ENCODE data around the gene POC1A. TPM values are rescaled to one million over a fixed set of nuclear protein-coding genes. Genes with fewer than 3 reads are reported as not detected.
"Not testable (repeated sequence)": the region's sequence is repeated elsewhere in the genome, so short reads cannot be mapped to it uniquely, and the experiment has no call there.

Gene POC1A
- total RNA-seq, 1 donor from 2014 or later, result 16.8 TPM

- intact Hi-C loops (cut with micrococcal nuclease), result loop anchor here (5.0 to 10.0 kb wide), 3 partner anchors 170 to 1700 kb away; partner anchors contain the start of genes CYB561D2, NPRL2, TEX264 and TLR9
Observed at GRCh38 chr3:52054661-52055511, 99.3 kb downstream of the POC1A start.

- intact Hi-C loops (cut with micrococcal nuclease), result loop anchor here (1.0 to 10.0 kb wide), 4 partner anchors 33 to 1699 kb away; partner anchors contain the start of genes CYB561D2, NPRL2, TLR9 and TMEM115
Observed at GRCh38 chr3:52053307-52054304, 100.6 kb downstream of the POC1A start.

- intact Hi-C loops (cut with micrococcal nuclease), result loop anchor here (1.0 to 10.0 kb wide), 4 partner anchors 34 to 1698 kb away; partner anchors contain the start of genes CYB561D2, NPRL2, TLR9 and TMEM115
Observed at GRCh38 chr3:52052831-52053306, 101.4 kb downstream of the POC1A start.

- intact Hi-C loops (cut with micrococcal nuclease), result loop anchor here (10.0 kb wide), 2 partner anchors 173 to 1697 kb away; partner anchors contain the start of genes CYB561D2, NPRL2, TLR9 and TMEM115
Observed at GRCh38 chr3:52051444-52051843, 102.8 kb downstream of the POC1A start.

DNA sequence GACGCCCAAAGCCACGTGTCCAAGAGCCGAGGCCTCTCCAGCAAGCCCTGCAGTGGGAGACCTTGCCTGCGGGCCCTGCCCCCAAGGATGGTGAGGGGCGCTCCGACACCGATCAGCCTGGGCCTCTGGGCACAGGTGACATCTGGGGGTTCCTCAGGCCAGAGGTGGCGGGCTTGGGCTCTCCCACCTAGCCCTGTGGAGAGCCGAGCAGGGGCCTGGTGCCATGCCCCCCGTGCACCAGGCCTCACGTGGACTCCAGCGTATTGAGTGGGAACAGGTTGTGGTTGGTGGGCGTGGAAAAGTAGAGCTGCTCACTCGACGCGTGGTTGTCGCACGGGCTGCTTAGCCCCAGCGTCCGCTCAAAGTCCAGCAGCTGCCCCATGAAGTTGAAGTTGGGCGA, 103.7 kb downstream of the POC1A start:
- intact Hi-C loops (cut with micrococcal nuclease), result loop anchor here (10.0 kb wide), 2 partner anchors 174 to 1696 kb away; partner anchors contain the start of genes CYB561D2, NPRL2, TLR9 and TMEM115

- intact Hi-C loops (cut with micrococcal nuclease), result no loop called here
Observed at GRCh38 chr3:52049503-52049902, 104.7 kb downstream of the POC1A start.

DNA sequence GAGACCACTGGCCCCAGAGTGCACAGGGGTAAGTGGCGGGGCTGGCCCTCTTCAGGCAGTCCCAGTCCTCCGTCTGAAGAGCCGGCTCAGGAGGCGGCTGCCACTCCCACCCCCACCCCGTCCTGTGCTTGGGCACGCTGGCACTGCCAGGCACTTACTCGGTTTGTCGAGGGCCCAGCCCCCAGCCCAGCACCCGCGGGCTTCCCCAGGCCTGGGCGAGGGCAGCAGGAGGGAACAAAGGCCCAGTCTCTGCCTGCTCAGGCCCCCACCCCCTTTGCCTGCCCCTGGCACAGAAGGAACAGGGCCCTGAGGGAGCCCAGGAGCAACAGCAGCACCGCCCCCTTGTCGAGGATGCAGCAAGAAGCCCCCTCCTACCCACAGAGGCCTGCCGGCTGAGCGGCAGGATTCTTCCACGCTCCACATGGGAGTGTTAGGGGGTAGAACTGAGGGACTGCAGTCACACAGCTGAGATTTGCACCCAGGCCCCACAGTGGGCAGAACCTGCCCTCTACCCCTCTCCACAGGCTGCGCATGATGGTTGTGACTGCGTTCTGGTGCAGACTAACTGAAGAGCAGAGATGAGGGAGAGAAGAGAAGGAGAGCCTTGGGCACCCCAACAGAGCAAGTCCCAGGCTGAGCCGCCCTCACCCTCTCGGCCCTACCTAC, 106.8 kb downstream of the POC1A start:
- intact Hi-C loops (cut with micrococcal nuclease), result no loop called here

- intact Hi-C loops (cut with micrococcal nuclease), result no loop called here
Observed at GRCh38 chr3:52046902-52047239, 107.4 kb downstream of the POC1A start.

DNA sequence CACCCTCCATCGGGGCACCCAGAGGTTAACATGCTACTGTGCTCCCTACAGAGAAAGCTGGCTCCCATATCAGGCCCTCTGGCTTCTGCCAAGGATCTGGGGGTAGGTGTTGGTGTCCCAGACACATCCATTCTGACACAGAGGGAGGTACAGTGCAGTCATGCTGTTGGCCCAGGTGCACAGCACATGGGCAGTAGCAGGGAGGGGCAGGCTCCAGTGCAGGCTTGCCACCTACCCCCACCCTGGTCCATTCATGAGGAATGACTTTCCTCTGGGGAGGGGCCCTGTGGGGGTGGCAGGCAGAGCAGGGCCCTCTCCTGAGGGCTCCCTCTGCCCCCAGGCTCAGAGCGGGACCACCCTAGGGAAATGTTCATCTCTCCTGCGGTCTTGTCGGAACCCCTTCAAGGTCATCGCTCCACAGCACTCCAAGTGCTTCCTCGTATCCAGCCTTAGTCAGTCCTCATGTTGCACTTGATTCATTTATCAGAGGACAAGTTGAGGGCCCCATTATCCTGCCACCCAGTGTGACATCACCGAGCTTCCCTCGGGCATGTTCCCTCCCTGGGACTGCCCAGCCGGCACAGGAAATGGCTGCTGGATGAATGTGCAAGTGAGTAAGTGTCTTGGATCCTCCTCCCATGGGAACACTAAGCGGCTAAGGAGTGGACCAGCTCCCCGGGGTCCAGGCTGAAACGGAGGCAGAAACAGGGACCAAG, 107.9 kb downstream of the POC1A start:
- intact Hi-C loops (cut with micrococcal nuclease), result no loop called here

GRCh38 chr3:52044869-52045619, 109.2 kb downstream of the POC1A start:
- intact Hi-C loops (cut with micrococcal nuclease), result no loop called here

GRCh38 chr3:52043750-52044149, 110.5 kb downstream of the POC1A start:
- intact Hi-C loops (cut with micrococcal nuclease), result no loop called here

GRCh38 chr3:52043039-52043438, 111.2 kb downstream of the POC1A start:
- intact Hi-C loops (cut with micrococcal nuclease), result not testable (repeated sequence)

DNA sequence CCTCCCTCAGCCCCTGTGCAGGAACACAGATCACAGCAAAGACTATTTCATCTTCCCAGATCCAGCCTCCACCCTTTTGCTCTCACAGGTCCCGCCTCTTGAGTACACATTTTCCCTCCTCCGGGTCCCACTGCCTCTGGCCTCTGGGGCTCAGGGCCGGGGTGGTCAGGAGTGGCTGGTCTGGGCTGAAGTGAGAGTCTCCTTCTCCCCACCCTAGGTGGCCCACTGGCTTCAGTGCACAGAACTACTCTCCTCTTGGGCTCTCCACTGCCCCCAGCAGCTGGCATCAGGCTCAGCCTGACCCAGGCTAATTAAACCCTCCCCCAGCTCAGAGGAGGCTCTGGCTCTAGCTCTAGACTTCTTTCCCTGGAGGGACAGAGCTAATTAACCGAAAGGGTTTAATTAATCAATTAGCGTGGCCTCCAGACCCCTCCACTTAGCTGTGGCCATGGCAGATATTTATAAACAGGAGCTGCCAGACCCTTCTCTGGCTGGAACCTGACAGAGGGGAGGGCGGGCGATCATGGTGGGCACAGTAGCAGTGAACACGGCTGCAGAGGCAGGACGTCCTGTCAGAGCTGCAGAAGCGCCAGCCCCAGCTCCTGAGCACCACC, 113.0 kb downstream of the POC1A start:
- intact Hi-C loops (cut with micrococcal nuclease), result no loop called here

GRCh38 chr3:52040600-52040999, 113.6 kb downstream of the POC1A start:
- intact Hi-C loops (cut with micrococcal nuclease), result no loop called here

GRCh38 chr3:52039846-52040245, 114.4 kb downstream of the POC1A start:
- intact Hi-C loops (cut with micrococcal nuclease), result no loop called here

DNA sequence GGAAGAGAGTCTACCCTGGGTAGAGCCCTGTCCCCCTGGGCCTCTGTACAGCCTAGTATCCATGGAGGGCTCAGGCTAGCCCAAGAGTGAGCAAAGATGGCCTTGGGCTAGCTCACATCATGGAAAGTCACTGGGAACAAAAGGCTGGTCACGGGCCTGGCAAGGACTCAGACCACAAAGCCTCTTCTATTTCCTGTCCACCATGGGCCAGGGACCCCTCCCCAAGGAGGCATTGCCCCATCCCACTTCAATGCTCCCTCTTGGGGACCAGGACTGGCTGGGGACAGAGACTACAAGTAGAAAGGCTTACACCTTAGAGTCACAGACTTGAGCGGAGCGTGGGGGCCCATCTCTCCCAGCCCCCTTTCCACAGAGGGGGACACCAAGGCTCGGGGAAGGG, 114.8 kb downstream of the POC1A start:
- intact Hi-C loops (cut with micrococcal nuclease), result no loop called here

- intact Hi-C loops (cut with micrococcal nuclease), result no loop called here
Observed at GRCh38 chr3:52038227-52038626, 116.0 kb downstream of the POC1A start.

DNA sequence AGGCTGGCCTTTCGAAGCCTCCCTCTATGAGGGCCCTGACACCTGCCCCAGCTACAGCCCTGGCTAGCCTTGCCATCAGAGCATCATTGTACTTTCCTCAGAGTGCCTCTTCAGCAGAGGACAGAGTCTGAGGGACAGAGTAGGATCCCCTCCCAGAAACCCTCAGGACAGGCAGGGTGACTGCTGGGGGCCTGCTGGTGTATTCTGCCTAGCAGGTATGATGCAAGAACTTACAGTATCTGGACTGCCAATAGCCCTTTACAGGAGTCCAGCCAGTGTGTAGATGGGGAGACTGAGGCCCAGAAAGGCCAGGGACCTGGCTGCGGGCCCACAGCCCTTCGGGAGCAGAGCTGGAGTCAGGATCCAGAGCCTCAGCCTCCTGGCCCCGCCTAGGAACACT, 116.9 kb downstream of the POC1A start:
- intact Hi-C loops (cut with micrococcal nuclease), result no loop called here

GRCh38 chr3:52036829-52037228, 117.4 kb downstream of the POC1A start:
- intact Hi-C loops (cut with micrococcal nuclease), result no loop called here
